ENCODE results near the gene TSPAN18.

- TF ChIP-seq POLR2A (IDR thresholded peaks at IDR 0.05) (no peak), CTCF (IDR thresholded peaks at IDR 0.05) (no peak)
Observed at GRCh38 chr11:44840521-44841251, 113.9 kb downstream of the TSPAN18 start.

Data from gastroesophageal sphincter (tissue), 3 donors.